ENCODE measurements around the gene MRPL10.

MRPL10 gene

GRCh38 chr17:47819475-47819874, 11.9 kb downstream of the MRPL10 start:
- TF ChIP-seq CTCF (IDR thresholded peaks at IDR 0.05; ENCODE audit: control insufficient read depth, extremely low read depth, insufficient read depth): no peak
- no peak for DNase-seq (ENCODE audit: low read depth)
- no peak overlapping the region for H3K4me3 ChIP-seq (ENCODE audit: low read depth, low read length)

GRCh38 chr17:47818002-47818695, 13.2 kb downstream of the MRPL10 start:
- no peak for TF ChIP-seq CTCF (IDR thresholded peaks at IDR 0.05; ENCODE audit: control insufficient read depth, extremely low read depth, insufficient read depth)
- H3K4me3 ChIP-seq (ENCODE audit: low read depth, low read length): no peak overlapping the region
- no peak for DNase-seq (ENCODE audit: low read depth)

- no peak for DNase-seq (ENCODE audit: low read depth)
Measured at GRCh38 chr17:47816947-47817346, 14.4 kb downstream of the MRPL10 start.

GRCh38 chr17:47816111-47816735, 15.1 kb downstream of the MRPL10 start:
- TF ChIP-seq CTCF (IDR thresholded peaks at IDR 0.05; ENCODE audit: control insufficient read depth, extremely low read depth, insufficient read depth): no peak
- no peak overlapping the region for H3K4me3 ChIP-seq (ENCODE audit: low read depth, low read length)
- DNase-seq (ENCODE audit: low read depth): no peak

More at GRCh38 chr17:47816947-47817346, 14.4 kb downstream of the MRPL10 start:
- H3K4me3 ChIP-seq (ENCODE audit: low read depth, low read length): no peak overlapping the region
- TF ChIP-seq CTCF (IDR thresholded peaks at IDR 0.05; ENCODE audit: control insufficient read depth, extremely low read depth, insufficient read depth): no peak

- no peak for DNase-seq (ENCODE audit: low read depth)
- H3K4me3 ChIP-seq (ENCODE audit: low read depth, low read length): no peak overlapping the region
- no peak for TF ChIP-seq CTCF (IDR thresholded peaks at IDR 0.05; ENCODE audit: control insufficient read depth, extremely low read depth, insufficient read depth)
Measured at GRCh38 chr17:47815106-47815918, 16.0 kb downstream of the MRPL10 start.

- H3K4me3 ChIP-seq (ENCODE audit: low read depth, low read length): no peak overlapping the region
- no peak for DNase-seq (ENCODE audit: low read depth)
- no peak for TF ChIP-seq CTCF (IDR thresholded peaks at IDR 0.05; ENCODE audit: control insufficient read depth, extremely low read depth, insufficient read depth)
Measured at GRCh38 chr17:47813512-47814031, 17.8 kb downstream of the MRPL10 start.
